Spleen (tissue), 11 donors: ENCODE measurements around the gene RYK. TPM values are rescaled to one million over a fixed set of nuclear protein-coding genes. Genes with fewer than 3 reads are reported as not detected.
A peak's percentile ranks its signal among the peaks of the same experiment; 100 is the strongest.

Source experiments
- DNase-seq: peaks from one replicate; pipeline ENCODE4 v3.0.0-alpha.2; 2020
- H3K27ac ChIP-seq, 8 donors: fragments of 200-600 bp; sonication (generic) in 7 of 8; 1 replicate in 4 of 8; 2 replicates in 4 of 8; pipeline versions ENCODE4 v1.5.0 to v1.8.0; 2016 to 2021; ENCODE audit warnings: inconsistent platforms in 4 of 8, mild to moderate bottlenecking in 4 of 8, moderate library complexity in 1 of 8
- H3K27me3 ChIP-seq, 7 donors: fragments of 200-600 bp; sonication (generic) in 6 of 7; replicated peaks in 1 of 7; 1 replicate in 4 of 7; 2 replicates in 3 of 7; pipeline versions ENCODE4 v1.5.0 to v1.8.0; 2016 to 2021; ENCODE audit warnings: inconsistent platforms in 3 of 7, mild to moderate bottlenecking in 1 of 7
- H3K36me3 ChIP-seq, 6 donors: fragments of 200-600 bp; sonication (generic) in 5 of 6; 1 replicate in 4 of 6; 2 replicates in 2 of 6; pipeline versions ENCODE4 v1.5.0 to v1.8.0; 2016 to 2021; ENCODE audit warnings: inconsistent platforms in 2 of 6
- H3K4me1 ChIP-seq, 6 donors: fragments of 200-600 bp; sonication (generic) in 5 of 6; 1 replicate in 3 of 6; 2 replicates in 3 of 6; pipeline versions ENCODE4 v1.5.0 to v1.8.0; 2016 to 2021; ENCODE audit warnings: inconsistent platforms in 3 of 6
- H3K4me3 ChIP-seq, 8 donors: fragments of 200-600 bp; sonication (generic) in 7 of 8; 1 replicate in 4 of 8; 2 replicates in 4 of 8; pipeline versions ENCODE4 v1.5.0 to v1.8.0; 2016 to 2021; ENCODE audit warnings: inconsistent platforms in 4 of 8, mild to moderate bottlenecking in 4 of 8, moderate library complexity in 2 of 8
- H3K9me3 ChIP-seq, 8 donors: fragments of 200-600 bp; sonication (generic) in 7 of 8; 1 replicate in 4 of 8; 2 replicates in 4 of 8; pipeline versions ENCODE4 v1.5.0 to v1.8.0; 2016 to 2021; ENCODE audit warnings: inconsistent platforms in 4 of 8
- POLR2A ChIP-seq, 3 donors: fragments of 450-650 bp; IDR thresholded peaks; one replicate each; pipeline ENCODE4 v1.5.1; 2017; ENCODE audit warnings: antibody characterized with exemption in 3 of 3, mild to moderate bottlenecking in 1 of 3
- POLR2AphosphoS5 ChIP-seq, 3 donors: sonication (generic); formaldehyde crosslinking; IDR thresholded peaks; one replicate each; pipeline ENCODE4 v1.5.1; 2017; ENCODE audit warnings: antibody characterized with exemption in 3 of 3
- WGBS, 5 donors: extraction: QIAGEN DNeasy Blood & Tissue Kit in 3 of 5; methylation state at CpG; one replicate each; pipeline versions ENCODE4 v1.1.5 to v1.1.7; 2013 to 2018; 5-methylcytosine and 5-hydroxymethylcytosine counted together
- intact Hi-C: fragments of 100-400 bp; cut with DNase I; formaldehyde crosslinking; loops from one replicate; pipeline ENCODE4 v1.15.0; 2023; ENCODE audit warnings: low total_unique reads
- polyA plus RNA-seq, 3 donors: library from polyadenylated mRNA; stranded (reverse); fragments of 200-250 nt; gene quantifications; one replicate each; pipeline ENCODE4 v1.2.1, GENCODE V29; 2013
- total RNA-seq, 7 donors: library from RNA; depleted of rRNA in 3 of 7; stranded (reverse); fragments of >200 nt in 3 of 7; fragmentation: NEBNext Ultra II Directional in 4 of 7; extraction: Animal tissue kit (Norgen Biotek cat#: 25700) in 4 of 7; gene quantifications; one replicate each; pipeline versions ENCODE4 v1.1.0 to v1.2.1, GENCODE V29; 2016 to 2021
- TF ChIP-seq, protein P1 (sequence below), 11 experiments: fragments of 200-600 bp in 7 of 11; fragments of 450-650 bp in 4 of 11; sonication (generic) in 4 of 11; IDR thresholded peaks in 8 of 11; conservative IDR thresholded peaks in 3 of 11; 1 replicate in 7 of 11; 2 replicates in 4 of 11; pipeline versions ENCODE4 v1.4.0 to v1.8.0; 2016 to 2021; ENCODE audit warnings: antibody characterized with exemption in 11 of 11, inconsistent platforms in 4 of 11, mild to moderate bottlenecking in 1 of 11
- donor health status: healthy with polysubstance abuse.
- donor health status: DM: no; HTN: no; CAD: no; lungs with moderate emphysema.
- donor health status: DM: no; HTN: no; CAD: no.
- donor health status: Bipolar disorder and iron deficiency.
- donor health status: healthy.
- donor health status: DM: no; HTN: no; CAD: no.
- donor health status: DM: yes; HTN: yes; CAD: no.

RYK gene
- total and polyA plus RNA-seq, 10 donors = 18.9 to 108 (median 50.9) TPM

DNA sequence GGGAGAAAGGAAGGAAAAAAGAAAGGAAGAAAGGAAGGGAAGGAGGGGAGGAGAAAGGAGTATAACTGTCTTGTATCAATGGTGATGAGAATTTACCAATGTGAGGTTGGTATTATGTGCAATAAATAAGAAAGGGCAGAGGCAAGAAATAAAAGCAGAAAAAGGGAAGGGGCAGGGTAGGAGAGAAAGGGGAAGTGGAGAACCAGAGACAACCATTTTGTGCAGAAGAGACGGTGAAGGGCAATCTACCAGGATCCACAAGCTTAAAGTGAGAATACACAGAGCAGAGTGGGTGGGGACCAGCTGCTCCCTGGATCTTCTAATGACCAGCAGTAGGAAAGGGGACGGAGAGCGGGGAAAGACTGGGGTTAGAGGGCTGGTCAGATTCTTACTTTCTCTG is 114.1 kb downstream of the RYK start:
- intact Hi-C loops = no loop called here
- H3K4me1 ChIP-seq = no peaks in the 10 kb centered on the region
- no peak for DNase-seq
- H3K36me3 ChIP-seq = peaks cover 0 to 12% (median 0%) of the 10 kb centered on the region in 6 donors
- no peak overlapping the region for H3K27ac ChIP-seq
- H3K9me3 ChIP-seq = peaks cover 0 to 22% (median 10%) of the 10 kb centered on the region in 8 donors
- 73 to 81% (median 78%) methylated on average over 3 of the region's 3 CpGs for WGBS, 5 donors
- H3K4me3 ChIP-seq = no peak overlapping the region
- TF ChIP-seq, protein P1, sequence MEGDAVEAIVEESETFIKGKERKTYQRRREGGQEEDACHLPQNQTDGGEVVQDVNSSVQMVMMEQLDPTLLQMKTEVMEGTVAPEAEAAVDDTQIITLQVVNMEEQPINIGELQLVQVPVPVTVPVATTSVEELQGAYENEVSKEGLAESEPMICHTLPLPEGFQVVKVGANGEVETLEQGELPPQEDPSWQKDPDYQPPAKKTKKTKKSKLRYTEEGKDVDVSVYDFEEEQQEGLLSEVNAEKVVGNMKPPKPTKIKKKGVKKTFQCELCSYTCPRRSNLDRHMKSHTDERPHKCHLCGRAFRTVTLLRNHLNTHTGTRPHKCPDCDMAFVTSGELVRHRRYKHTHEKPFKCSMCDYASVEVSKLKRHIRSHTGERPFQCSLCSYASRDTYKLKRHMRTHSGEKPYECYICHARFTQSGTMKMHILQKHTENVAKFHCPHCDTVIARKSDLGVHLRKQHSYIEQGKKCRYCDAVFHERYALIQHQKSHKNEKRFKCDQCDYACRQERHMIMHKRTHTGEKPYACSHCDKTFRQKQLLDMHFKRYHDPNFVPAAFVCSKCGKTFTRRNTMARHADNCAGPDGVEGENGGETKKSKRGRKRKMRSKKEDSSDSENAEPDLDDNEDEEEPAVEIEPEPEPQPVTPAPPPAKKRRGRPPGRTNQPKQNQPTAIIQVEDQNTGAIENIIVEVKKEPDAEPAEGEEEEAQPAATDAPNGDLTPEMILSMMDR (IDR thresholded peaks at IDR 0.05 in 8 of 11, conservative IDR thresholded peaks at IDR 0.05 in 3 of 11) = peak in 1 of 11 experiments; percentile 4
- TF ChIP-seq POLR2A (IDR thresholded peaks at IDR 0.05) = no peak
- no peaks in the 10 kb centered on the region for H3K27me3 ChIP-seq

DNA sequence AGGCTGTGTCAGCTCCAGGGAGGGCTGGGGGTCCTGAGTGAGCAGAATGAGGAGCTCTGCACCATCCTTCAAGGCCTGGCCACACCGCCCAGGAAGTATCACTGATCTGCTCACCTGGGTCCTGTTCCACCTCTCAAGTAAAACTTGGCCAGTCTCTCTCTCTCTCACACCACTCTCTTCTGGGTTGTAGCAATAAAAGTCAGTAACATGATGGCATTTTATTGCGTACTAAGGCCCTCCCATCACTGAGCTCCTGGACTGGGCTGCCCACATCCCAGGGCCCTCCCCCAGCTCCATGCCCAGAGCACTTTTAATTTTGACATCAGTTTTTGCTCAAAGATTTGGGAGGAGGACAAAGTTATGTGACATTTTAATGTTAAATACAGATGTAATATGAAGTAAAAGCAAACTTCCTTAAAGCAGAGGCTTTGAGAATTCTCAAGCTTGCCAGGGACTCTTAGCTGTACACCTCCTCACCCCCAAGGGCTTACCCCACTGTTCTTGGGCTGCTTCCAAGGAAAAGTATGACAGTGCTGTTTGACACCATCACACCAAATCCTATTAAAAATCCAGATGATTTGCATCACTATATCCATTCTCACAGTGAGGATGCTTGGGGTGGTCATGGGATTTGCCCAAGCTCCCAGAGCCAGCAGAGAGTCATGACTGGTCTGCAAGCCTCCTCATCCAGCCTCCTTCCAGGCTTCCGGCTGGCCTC is 115.8 kb downstream of the RYK start:
- intact Hi-C loops = no loop called here
- no peak overlapping the region for H3K27ac ChIP-seq
- peaks cover 0 to 4% (median 0%) of the 10 kb centered on the region in 6 donors for H3K36me3 ChIP-seq
- TF ChIP-seq, protein P1 (IDR thresholded peaks at IDR 0.05 in 8 of 11, conservative IDR thresholded peaks at IDR 0.05 in 3 of 11) = no peak
- no peak for TF ChIP-seq POLR2A (IDR thresholded peaks at IDR 0.05)
- no peak for TF ChIP-seq POLR2AphosphoS5 (IDR thresholded peaks at IDR 0.05)
- no peaks in the 10 kb centered on the region for H3K27me3 ChIP-seq
- H3K4me1 ChIP-seq = no peaks in the 10 kb centered on the region
- peaks cover 0 to 28% (median 16%) of the 10 kb centered on the region in 8 donors for H3K9me3 ChIP-seq
- no peak overlapping the region for H3K4me3 ChIP-seq
- DNase-seq = no peak
- WGBS, 5 donors = 81 to 95% (median 93%) methylated on average over 3 of the region's 3 CpGs

DNA sequence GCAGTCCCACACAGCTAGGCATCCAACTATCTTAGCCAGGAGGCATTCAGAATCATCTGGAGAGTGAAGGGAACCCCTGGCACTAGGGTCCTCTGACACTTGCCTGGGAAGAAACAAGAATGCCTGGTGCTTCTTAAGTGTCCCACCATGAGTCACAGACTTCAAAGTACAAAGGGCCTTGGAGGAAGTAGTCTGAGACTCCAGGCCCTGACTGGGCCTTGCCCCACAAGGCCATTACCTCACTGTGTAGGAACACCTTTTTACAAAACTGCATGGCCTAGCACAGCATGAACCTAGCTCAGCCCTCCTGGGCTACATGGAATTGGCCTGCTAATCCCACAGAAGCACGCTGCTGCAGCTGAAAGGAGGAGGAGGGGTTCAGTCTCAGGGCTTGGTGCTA is 116.4 kb downstream of the RYK start:
- H3K27me3 ChIP-seq = no peaks in the 10 kb centered on the region
- peaks cover 0 to 1% (median 0%) of the 10 kb centered on the region in 6 donors for H3K36me3 ChIP-seq
- H3K27ac ChIP-seq = no peak overlapping the region
- intact Hi-C loops = no loop called here
- H3K4me3 ChIP-seq = no peak overlapping the region
- no peaks in the 10 kb centered on the region for H3K4me1 ChIP-seq
- WGBS, 5 donors = 71 to 90% (median 88%) methylated on average over 1 of the region's 1 CpG
- DNase-seq = no peak
- TF ChIP-seq, protein P1 (IDR thresholded peaks at IDR 0.05 in 8 of 11, conservative IDR thresholded peaks at IDR 0.05 in 3 of 11) = no peak
- TF ChIP-seq POLR2AphosphoS5 (IDR thresholded peaks at IDR 0.05) (no peak), POLR2A (IDR thresholded peaks at IDR 0.05) (no peak)
- peaks cover 0 to 32% (median 17%) of the 10 kb centered on the region in 8 donors for H3K9me3 ChIP-seq

DNA sequence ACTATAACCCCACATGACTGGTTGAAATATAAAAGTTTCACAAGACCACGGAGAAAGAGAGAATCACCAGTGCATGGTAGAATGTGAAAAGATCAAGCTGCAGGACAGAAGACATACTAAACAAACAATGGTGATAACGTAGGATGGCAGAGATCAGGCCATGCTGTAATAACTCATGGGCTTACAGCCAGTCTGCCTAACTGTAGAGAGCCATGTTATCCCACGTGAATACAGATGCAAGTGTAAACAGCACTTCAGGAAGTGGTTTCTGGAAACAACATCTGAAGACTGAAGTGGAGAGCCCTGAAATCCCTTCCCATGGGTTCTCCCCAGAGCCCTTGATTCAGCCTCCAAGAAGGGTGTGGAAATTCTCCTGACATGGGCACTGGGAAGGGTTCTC is 117.7 kb downstream of the RYK start:
- Histone ChIP-seq H3K36me3 (peaks cover 0 to 9% (median 0%) of the 10 kb centered on the region in 6 donors), H3K4me1 (no peaks in the 10 kb centered on the region), H3K27me3 (no peaks in the 10 kb centered on the region), H3K27ac (no peak overlapping the region), H3K4me3 (no peak overlapping the region), H3K9me3 (peaks cover 0 to 27% (median 17%) of the 10 kb centered on the region in 8 donors)
- 39 to 66% (median 44%) methylated on average over 3 of the region's 3 CpGs for WGBS, 5 donors
- intact Hi-C loops = no loop called here
- DNase-seq = no peak
- TF ChIP-seq POLR2AphosphoS5 (IDR thresholded peaks at IDR 0.05) (no peak), POLR2A (IDR thresholded peaks at IDR 0.05) (no peak)
- TF ChIP-seq, protein P1 (IDR thresholded peaks at IDR 0.05 in 8 of 11, conservative IDR thresholded peaks at IDR 0.05 in 3 of 11) = no peak
